ENCODE results near the gene ERO1B. TPM values are rescaled to one million over a fixed set of nuclear protein-coding genes. Genes with fewer than 3 reads are reported as not detected.

Gene ERO1B
- total RNA-seq, 1 experiment from 2014 or later, result not detected

DNA sequence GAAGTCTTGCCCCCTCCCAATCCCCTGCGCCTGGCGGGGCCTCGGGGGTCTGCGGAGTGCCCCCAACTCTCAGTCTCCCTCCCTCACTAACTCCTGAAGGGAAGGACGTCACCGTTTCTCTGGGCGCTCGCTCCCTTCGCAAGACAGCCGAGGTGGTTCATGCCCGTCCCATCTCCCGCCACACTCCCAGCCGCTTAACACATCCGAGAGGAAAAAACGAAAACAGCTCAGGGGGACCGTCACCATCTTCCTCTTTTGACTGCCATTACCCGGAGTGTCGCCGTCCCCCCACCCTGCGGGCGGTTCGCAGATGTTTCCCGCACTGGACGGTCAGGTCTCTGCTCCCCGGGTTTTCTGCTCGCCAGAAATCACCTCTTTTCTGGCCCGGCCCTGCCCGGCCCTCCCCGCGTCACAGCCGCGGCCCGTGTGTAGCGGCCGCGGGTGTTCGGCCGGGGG lies 532 bp downstream of the ERO1B start:
- no peaks in the 10 kb centered on the region for H3K9me2 ChIP-seq (ENCODE audit: insufficient read depth)
- no peak overlapping the region for H3K4me2 ChIP-seq
- H4K20me1 ChIP-seq (ENCODE audit: insufficient read depth), result no peaks in the 10 kb centered on the region
- intact Hi-C loops (cut with micrococcal nuclease; ENCODE audit: unreplicated experiment), result loop anchor here (5.0 kb wide), 1 partner anchor 251 kb away; no protein-coding TSS in a partner anchor
- no peak for TF ChIP-seq EZH2 (IDR thresholded peaks at IDR 0.05; ENCODE audit: low read depth)
- TF ChIP-seq, protein P1, sequence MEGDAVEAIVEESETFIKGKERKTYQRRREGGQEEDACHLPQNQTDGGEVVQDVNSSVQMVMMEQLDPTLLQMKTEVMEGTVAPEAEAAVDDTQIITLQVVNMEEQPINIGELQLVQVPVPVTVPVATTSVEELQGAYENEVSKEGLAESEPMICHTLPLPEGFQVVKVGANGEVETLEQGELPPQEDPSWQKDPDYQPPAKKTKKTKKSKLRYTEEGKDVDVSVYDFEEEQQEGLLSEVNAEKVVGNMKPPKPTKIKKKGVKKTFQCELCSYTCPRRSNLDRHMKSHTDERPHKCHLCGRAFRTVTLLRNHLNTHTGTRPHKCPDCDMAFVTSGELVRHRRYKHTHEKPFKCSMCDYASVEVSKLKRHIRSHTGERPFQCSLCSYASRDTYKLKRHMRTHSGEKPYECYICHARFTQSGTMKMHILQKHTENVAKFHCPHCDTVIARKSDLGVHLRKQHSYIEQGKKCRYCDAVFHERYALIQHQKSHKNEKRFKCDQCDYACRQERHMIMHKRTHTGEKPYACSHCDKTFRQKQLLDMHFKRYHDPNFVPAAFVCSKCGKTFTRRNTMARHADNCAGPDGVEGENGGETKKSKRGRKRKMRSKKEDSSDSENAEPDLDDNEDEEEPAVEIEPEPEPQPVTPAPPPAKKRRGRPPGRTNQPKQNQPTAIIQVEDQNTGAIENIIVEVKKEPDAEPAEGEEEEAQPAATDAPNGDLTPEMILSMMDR (conservative IDR thresholded peaks at IDR 0.05), result no peak
- H2AFZ ChIP-seq, result no peak overlapping the region
- no peaks in the 10 kb centered on the region for H3K36me3 ChIP-seq (ENCODE audit: low read depth)
- H3K9me3 ChIP-seq (ENCODE audit: insufficient read depth, low read depth), result no peaks in the 10 kb centered on the region
- H3F3A ChIP-seq (ENCODE audit: insufficient read depth, low read depth), result no peaks in the 10 kb centered on the region
- POLR2A ChIA-PET (ENCODE audit: unreplicated experiment), result no interaction called here
- no peaks in the 10 kb centered on the region for H3K79me2 ChIP-seq (ENCODE audit: low read depth)
- no peak overlapping the region for H3K27ac ChIP-seq
- BruUV-seq (replicated peaks), result no TSS peak
- DNase-seq, result no peak
- H3K4me3 ChIP-seq, result no peak overlapping the region
- H3K27me3 ChIP-seq (ENCODE audit: insufficient read depth, low read depth), result no peaks in the 10 kb centered on the region
- H3K4me1 ChIP-seq (replicated peaks; ENCODE audit: insufficient read depth), result no peaks in the 10 kb centered on the region
- CTCF ChIA-PET, result interaction anchor here (0.6 kb wide), 1 partner anchor 268 kb away, joined by 3 read pairs; no protein-coding TSS in a partner anchor

DNA sequence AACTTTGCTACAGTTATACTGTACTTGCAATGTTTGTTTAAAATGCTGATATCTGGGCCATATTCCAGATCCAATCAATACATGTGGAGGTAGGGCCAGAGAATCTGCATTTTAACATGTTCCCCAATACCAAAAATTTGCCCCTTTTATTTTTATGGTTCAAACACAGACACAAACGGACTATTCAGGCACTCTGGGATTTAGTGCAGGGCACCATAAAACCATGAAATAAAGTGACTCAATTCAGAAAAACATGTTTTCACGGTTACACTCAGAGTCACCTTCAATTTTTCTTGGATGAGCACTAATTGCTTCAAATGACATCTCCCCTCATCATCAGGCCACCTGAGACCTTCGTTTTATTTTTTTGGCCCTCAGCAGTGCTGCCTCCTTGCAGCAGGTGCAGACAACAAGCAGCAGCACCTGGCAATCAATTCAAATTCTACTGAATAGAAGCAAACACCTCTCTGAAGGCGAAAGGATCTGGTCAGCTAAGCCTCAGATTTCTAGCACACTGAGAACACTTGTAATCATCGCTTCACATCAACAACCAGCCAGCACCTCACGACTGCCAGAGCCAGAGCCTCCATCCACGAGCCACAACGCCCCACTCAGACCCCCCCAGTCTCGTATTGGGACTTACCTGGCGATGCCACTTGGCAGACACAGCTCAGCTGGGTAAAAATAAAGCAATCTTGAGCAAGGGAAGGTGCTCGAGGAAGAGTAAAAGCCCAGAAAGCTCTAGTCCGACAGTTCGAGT lies 1.1 kb downstream of the ERO1B start:
- intact Hi-C loops (cut with micrococcal nuclease; ENCODE audit: unreplicated experiment), result loop anchor here (5.0 kb wide), 1 partner anchor 252 kb away; no protein-coding TSS in a partner anchor
- TF ChIP-seq, protein P1 (conservative IDR thresholded peaks at IDR 0.05), result no peak
- no peak for TF ChIP-seq EZH2 (IDR thresholded peaks at IDR 0.05; ENCODE audit: low read depth)
- H4K20me1 ChIP-seq (ENCODE audit: insufficient read depth), result no peaks in the 10 kb centered on the region
- POLR2A ChIA-PET (ENCODE audit: unreplicated experiment), result no interaction called here
- no TSS peak for BruUV-seq (replicated peaks)
- no peaks in the 10 kb centered on the region for H3K4me1 ChIP-seq (replicated peaks; ENCODE audit: insufficient read depth)
- CTCF ChIA-PET, result interaction anchor here (0.6 kb wide), 1 partner anchor 268 kb away, joined by 3 read pairs; no protein-coding TSS in a partner anchor
- H3K79me2 ChIP-seq (ENCODE audit: low read depth), result no peaks in the 10 kb centered on the region
- H3K4me3 ChIP-seq, result no peak overlapping the region
- DNase-seq, result no peak
- H3K9me2 ChIP-seq (ENCODE audit: insufficient read depth), result no peaks in the 10 kb centered on the region
- H2AFZ ChIP-seq, result no peak overlapping the region
- no peaks in the 10 kb centered on the region for H3K9me3 ChIP-seq (ENCODE audit: insufficient read depth, low read depth)
- no peak overlapping the region for H3K4me2 ChIP-seq
- H3K27ac ChIP-seq, result no peak overlapping the region
- no peaks in the 10 kb centered on the region for H3K27me3 ChIP-seq (ENCODE audit: insufficient read depth, low read depth)
- no peaks in the 10 kb centered on the region for H3F3A ChIP-seq (ENCODE audit: insufficient read depth, low read depth)
- H3K36me3 ChIP-seq (ENCODE audit: low read depth), result no peaks in the 10 kb centered on the region

DNA sequence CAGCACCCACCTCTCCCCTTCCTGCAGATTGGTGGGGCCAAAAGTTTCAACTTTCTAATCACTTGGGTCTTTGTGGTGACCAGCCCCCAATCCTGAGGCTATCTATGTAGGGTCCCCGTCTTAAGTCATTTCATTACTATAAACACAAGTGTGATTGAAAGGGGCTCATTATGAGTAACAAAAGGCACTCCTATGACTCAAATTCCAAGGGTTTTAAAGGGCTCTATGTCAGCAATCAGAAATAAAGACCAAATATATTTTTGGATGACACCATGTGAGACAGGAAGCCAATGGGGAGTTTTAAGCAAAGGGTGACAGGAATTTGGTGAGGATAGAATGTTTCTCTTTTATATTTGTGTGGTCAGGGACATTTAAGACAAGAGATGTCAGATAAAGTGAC lies 6.2 kb downstream of the ERO1B start:
- no peaks in the 10 kb centered on the region for H3K9me3 ChIP-seq (ENCODE audit: insufficient read depth, low read depth)
- no peaks in the 10 kb centered on the region for H4K20me1 ChIP-seq (ENCODE audit: insufficient read depth)
- no peaks in the 10 kb centered on the region for H3K27me3 ChIP-seq (ENCODE audit: insufficient read depth, low read depth)
- CTCF ChIA-PET, result no interaction called here
- no peak overlapping the region for H3K27ac ChIP-seq
- no peak overlapping the region for H3K4me2 ChIP-seq
- DNase-seq, result no peak
- no peaks in the 10 kb centered on the region for H3K36me3 ChIP-seq (ENCODE audit: low read depth)
- POLR2A ChIA-PET (ENCODE audit: unreplicated experiment), result no interaction called here
- no peak overlapping the region for H2AFZ ChIP-seq
- no peaks in the 10 kb centered on the region for H3K4me1 ChIP-seq (replicated peaks; ENCODE audit: insufficient read depth)
- no peak overlapping the region for H3K4me3 ChIP-seq
- H3K9me2 ChIP-seq (ENCODE audit: insufficient read depth), result no peaks in the 10 kb centered on the region
- no peaks in the 10 kb centered on the region for H3F3A ChIP-seq (ENCODE audit: insufficient read depth, low read depth)
- intact Hi-C loops (cut with micrococcal nuclease; ENCODE audit: unreplicated experiment), result no loop called here
- no TSS peak for BruUV-seq (replicated peaks)
- no peaks in the 10 kb centered on the region for H3K79me2 ChIP-seq (ENCODE audit: low read depth)
- no peak for TF ChIP-seq EZH2 (IDR thresholded peaks at IDR 0.05; ENCODE audit: low read depth)
- TF ChIP-seq, protein P1 (conservative IDR thresholded peaks at IDR 0.05), result no peak
